ENCODE results near the gene SERINC3.
"Not testable (repeated sequence)": the region's sequence is repeated elsewhere in the genome, so short reads cannot be mapped to it uniquely, and the experiment has no call there.

The SERINC3 gene

GRCh38 chr20:44491635-44492395, 30.1 kb downstream of the SERINC3 start:
- DNase-seq (ENCODE audit: low read depth, low spot score): no peak

GRCh38 chr20:44489931-44490330, 31.9 kb downstream of the SERINC3 start:
- no peak for DNase-seq (ENCODE audit: low read depth, low spot score)

GRCh38 chr20:44489223-44489622, 32.6 kb downstream of the SERINC3 start:
- DNase-seq (ENCODE audit: low read depth, low spot score): no peak

GRCh38 chr20:44488551-44488950, 33.3 kb downstream of the SERINC3 start:
- no peak for DNase-seq (ENCODE audit: low read depth, low spot score)

- no peak for DNase-seq (ENCODE audit: low read depth, low spot score)
These were observed 36.1 kb downstream of the SERINC3 start for GRCh38 chr20:44485830-44486198.

- DNase-seq (ENCODE audit: low read depth, low spot score): no peak
These were observed 36.6 kb downstream of the SERINC3 start for GRCh38 chr20:44485078-44485829.

- no peak for DNase-seq (ENCODE audit: low read depth, low spot score)
These were observed 38.8 kb downstream of the SERINC3 start for GRCh38 chr20:44483112-44483511.

GRCh38 chr20:44481719-44482416, 40.0 kb downstream of the SERINC3 start:
- DNase-seq (ENCODE audit: low read depth, low spot score): no peak

GRCh38 chr20:44480097-44480496, 41.8 kb downstream of the SERINC3 start:
- DNase-seq (ENCODE audit: low read depth, low spot score): no peak

GRCh38 chr20:44479643-44480042, 42.2 kb downstream of the SERINC3 start:
- DNase-seq (ENCODE audit: low read depth, low spot score): no peak

GRCh38 chr20:44478206-44478605, 43.7 kb downstream of the SERINC3 start:
- no peak for DNase-seq (ENCODE audit: low read depth, low spot score)

GRCh38 chr20:44477151-44477550, 44.7 kb downstream of the SERINC3 start:
- no peak for DNase-seq (ENCODE audit: low read depth, low spot score)

- DNase-seq (ENCODE audit: low read depth, low spot score): no peak
These were observed 45.9 kb downstream of the SERINC3 start, which contains the start of gene TTPAL for GRCh38 chr20:44475694-44476560. TSS of gene TTPAL (plus strand) at chr20:44475874. CDS start at chr20:44480000, 4,126 bp downstream.

- no peak for DNase-seq (ENCODE audit: low read depth, low spot score)
These were observed 46.5 kb downstream of the SERINC3 start for GRCh38 chr20:44475372-44475693.

- not testable (repeated sequence) for DNase-seq (ENCODE audit: low read depth, low spot score)
These were observed 49.6 kb downstream of the SERINC3 start for GRCh38 chr20:44472283-44472682.

- no peak for DNase-seq (ENCODE audit: low read depth, low spot score)
These were observed 50.4 kb downstream of the SERINC3 start for GRCh38 chr20:44471481-44471882.

- DNase-seq (ENCODE audit: low read depth, low spot score): no peak
These were observed 51.5 kb downstream of the SERINC3 start for GRCh38 chr20:44470327-44470726.

GRCh38 chr20:44468044-44468782, 53.7 kb downstream of the SERINC3 start:
- DNase-seq (ENCODE audit: low read depth, low spot score): no peak

GRCh38 chr20:44467289-44467883, 54.5 kb downstream of the SERINC3 start:
- peak; percentile 63 for DNase-seq (ENCODE audit: low read depth, low spot score)

GRCh38 chr20:44465001-44465560, 56.8 kb downstream of the SERINC3 start:
- no peak for DNase-seq (ENCODE audit: low read depth, low spot score)
